Testis (tissue), 3 donors: ENCODE data around the gene MAP3K7CL. TPM values are rescaled to one million over a fixed set of nuclear protein-coding genes. Genes with fewer than 3 reads are reported as not detected.

Experiments used
- DNase-seq: peaks from one replicate; pipeline ENCODE4 v3.0.0-alpha.2; 2019
- H3K27ac ChIP-seq, 2 donors: fragments of 200-600 bp; sonication (generic); one replicate each; pipeline ENCODE4 v1.5.1; 2019
- H3K27me3 ChIP-seq: fragments of 200-600 bp; sonication (generic); one replicate; pipeline ENCODE4 v1.5.1; 2019
- H3K36me3 ChIP-seq: fragments of 200-600 bp; sonication (generic); one replicate; pipeline ENCODE4 v1.5.1; 2017; ENCODE audit warnings: low read depth; ENCODE audit errors: missing control alignments
- H3K4me1 ChIP-seq: fragments of 200-600 bp; sonication (generic); one replicate; pipeline ENCODE4 v1.5.1; 2019
- H3K4me3 ChIP-seq, 2 donors: fragments of 200-600 bp; sonication (generic); one replicate each; pipeline ENCODE4 v1.5.1; 2017 to 2019
- H3K9me3 ChIP-seq: fragments of 200-600 bp; sonication (generic); one replicate; pipeline ENCODE4 v1.5.1; 2017
- CTCF ChIP-seq, 3 experiments: fragments of 450-650 bp in 2 of 3; fragments of 200-600 bp in 1 of 3; sonication (generic) in 1 of 3; IDR thresholded peaks; one replicate each; pipeline ENCODE4 v1.5.1; 2016 to 2019; ENCODE audit warnings: antibody characterized with exemption in 3 of 3, mild to moderate bottlenecking in 2 of 3, moderate library complexity in 1 of 3
- POLR2A ChIP-seq: fragments of 450-650 bp; IDR thresholded peaks from one replicate; pipeline ENCODE4 v1.6.1; 2017; ENCODE audit warnings: antibody characterized with exemption, mild to moderate bottlenecking, moderate library complexity
- WGBS, 2 donors: methylation state at CpG; one replicate each; pipeline ENCODE4 v1.1.5; 2018; 5-methylcytosine and 5-hydroxymethylcytosine counted together
- intact Hi-C: fragments of 100-400 bp; cut with DNase I; formaldehyde crosslinking; loops from one replicate; pipeline ENCODE4 v1.15.1; 2023; ENCODE audit warnings: low total_unique reads
- polyA plus RNA-seq: library from polyadenylated mRNA; stranded (reverse); fragments of 350-450 nt; fragmentation: Illumina TruSeq; extraction: RNeasy Lipid Tissue Mini Kit (QIAGEN cat#74804); gene quantifications from one replicate; pipeline ENCODE4 v1.2.3, GENCODE V29; 2014; ENCODE audit warnings: low read depth, low replicate concordance; ENCODE audit not compliant: insufficient read depth
- total RNA-seq, 2 donors: library from RNA; depleted of rRNA; stranded (reverse); fragments of >200 nt; gene quantifications; one replicate each; pipeline ENCODE4 v1.2.3, GENCODE V29; 2016

Gene MAP3K7CL
- total and polyA plus RNA-seq, 3 donors from 2014 or later: 9.9 to 16.1 (median 15.3) TPM

- TF ChIP-seq POLR2A (no peak), CTCF (IDR thresholded peaks at IDR 0.05) (no peak)
- intact Hi-C loops: no loop called here
- 92 to 94% methylated on average over 5 of the region's 5 CpGs for WGBS, 2 donors
Observed at GRCh38 chr21:29205009-29205408, 74.6 kb downstream of the MAP3K7CL start.

GRCh38 chr21:29205988-29206387 is 75.5 kb downstream of the MAP3K7CL start:
- WGBS, 2 donors: 81 to 87% methylated on average over 3 of the region's 3 CpGs
- H3K36me3 ChIP-seq: no peaks in the 10 kb centered on the region
- intact Hi-C loops: no loop called here
- DNase-seq: no peak
- H3K27me3 ChIP-seq: no peaks in the 10 kb centered on the region
- no peak overlapping the region for H3K27ac ChIP-seq
- no peaks in the 10 kb centered on the region for H3K9me3 ChIP-seq
- no peak overlapping the region for H3K4me3 ChIP-seq
- H3K4me1 ChIP-seq: no peaks in the 10 kb centered on the region
- no peak for TF ChIP-seq CTCF (IDR thresholded peaks at IDR 0.05)
- TF ChIP-seq POLR2A: no peak

More at GRCh38 chr21:29205009-29205408, 74.6 kb downstream of the MAP3K7CL start:
- no peaks in the 10 kb centered on the region for H3K4me1 ChIP-seq
- H3K9me3 ChIP-seq: no peaks in the 10 kb centered on the region
- H3K36me3 ChIP-seq: no peaks in the 10 kb centered on the region
- DNase-seq: no peak
- H3K27ac ChIP-seq: no peak overlapping the region
- no peak overlapping the region for H3K4me3 ChIP-seq
- no peaks in the 10 kb centered on the region for H3K27me3 ChIP-seq

- Histone ChIP-seq H3K27me3 (no peaks in the 10 kb centered on the region), H3K4me1 (no peaks in the 10 kb centered on the region), H3K9me3 (no peaks in the 10 kb centered on the region), H3K27ac (no peak overlapping the region), H3K36me3 (no peaks in the 10 kb centered on the region), H3K4me3 (no peak overlapping the region)
- TF ChIP-seq POLR2A: no peak
- TF ChIP-seq CTCF (IDR thresholded peaks at IDR 0.05): no peak
- WGBS, 2 donors: 72 to 78% methylated on average over 4 of the region's 4 CpGs
- intact Hi-C loops: no loop called here
- no peak for DNase-seq
Observed at GRCh38 chr21:29206445-29206844, 76.0 kb downstream of the MAP3K7CL start.

GRCh38 chr21:29207201-29207600 is 76.8 kb downstream of the MAP3K7CL start:
- Histone ChIP-seq H3K36me3 (no peaks in the 10 kb centered on the region), H3K27ac (no peak overlapping the region), H3K9me3 (no peaks in the 10 kb centered on the region), H3K4me1 (no peaks in the 10 kb centered on the region), H3K4me3 (no peak overlapping the region), H3K27me3 (no peaks in the 10 kb centered on the region)
- 93 to 96% methylated on average over 3 of the region's 3 CpGs for WGBS, 2 donors
- TF ChIP-seq CTCF (IDR thresholded peaks at IDR 0.05): no peak
- DNase-seq: no peak
- intact Hi-C loops: no loop called here

- Histone ChIP-seq H3K9me3 (no peaks in the 10 kb centered on the region), H3K27ac (no peak overlapping the region), H3K4me1 (no peaks in the 10 kb centered on the region), H3K4me3 (no peak overlapping the region), H3K36me3 (no peaks in the 10 kb centered on the region), H3K27me3 (no peaks in the 10 kb centered on the region)
- intact Hi-C loops: no loop called here
- DNase-seq: no peak
- WGBS, 2 donors: 66 to 67% methylated on average over 9 of the region's 9 CpGs
- TF ChIP-seq CTCF (IDR thresholded peaks at IDR 0.05) (no peak), POLR2A (no peak)
Observed at GRCh38 chr21:29208044-29208681, 77.7 kb downstream of the MAP3K7CL start.
